CD4-positive, alpha-beta T cell treated with Interleukin-4 for 4 hours (primary cell): Measurements from ENCODE around the gene CXCR1.
"Not testable (repeated sequence)": the region's sequence is repeated elsewhere in the genome, so short reads cannot be mapped to it uniquely, and the experiment has no call there.

Source experiments
- DNase-seq: peaks from one replicate; pipeline ENCODE4 v3.0.0-alpha.2; 2020

Gene CXCR1

GRCh38 chr2:218155953-218156479 lies 10.7 kb downstream of the CXCR1 start:
- no peak for DNase-seq

DNA sequence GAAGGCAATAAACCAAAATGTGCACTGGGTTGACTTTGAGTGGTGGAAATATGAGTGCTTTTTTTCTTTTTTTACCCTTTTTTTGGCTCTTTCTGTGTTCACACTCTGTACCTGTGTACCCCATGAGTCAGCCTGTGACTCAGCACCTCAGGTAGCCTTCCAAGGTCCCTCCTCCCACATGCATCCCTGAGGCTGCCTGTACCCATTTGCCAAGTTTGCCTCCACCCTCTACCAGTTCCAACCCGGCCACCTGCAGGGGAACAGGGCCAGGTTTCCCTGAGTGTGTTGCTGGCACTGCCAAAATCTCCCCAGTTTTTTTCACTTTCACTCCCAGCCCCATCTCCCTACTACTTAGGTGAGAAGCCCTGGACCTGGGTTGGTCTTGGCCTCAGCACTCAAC lies 14.0 kb downstream of the CXCR1 start:
- no peak for DNase-seq

- DNase-seq, result no peak
Observed at GRCh38 chr2:218152172-218152571, 14.6 kb downstream of the CXCR1 start.

GRCh38 chr2:218149848-218150440 lies 16.8 kb downstream of the CXCR1 start:
- no peak for DNase-seq

GRCh38 chr2:218149098-218149497 lies 17.7 kb downstream of the CXCR1 start:
- DNase-seq, result no peak

GRCh38 chr2:218146056-218146455 lies 20.7 kb downstream of the CXCR1 start:
- DNase-seq, result no peak

GRCh38 chr2:218145124-218145523 lies 21.6 kb downstream of the CXCR1 start:
- no peak for DNase-seq

DNA sequence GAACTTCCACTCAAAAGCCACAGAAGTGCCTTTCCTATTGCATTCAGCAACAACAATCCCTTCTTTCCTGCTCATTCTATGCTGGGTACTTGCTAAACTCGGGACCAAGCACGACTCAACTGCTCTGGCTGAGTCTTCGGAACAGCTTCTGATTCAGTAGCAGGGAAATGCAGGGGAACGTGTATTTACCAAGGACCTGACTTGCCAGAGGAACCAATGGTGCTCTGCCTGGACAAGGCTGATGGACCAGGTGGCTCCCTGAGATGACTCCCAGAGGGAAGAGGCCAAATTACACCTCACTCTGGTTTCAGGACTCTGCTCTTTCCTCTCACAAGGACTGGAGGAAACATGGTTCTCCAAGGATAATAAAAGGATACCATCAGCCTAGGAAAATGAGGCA lies 28.7 kb downstream of the CXCR1 start:
- no peak for DNase-seq

GRCh38 chr2:218137514-218137913 lies 29.2 kb downstream of the CXCR1 start:
- DNase-seq, result no peak

GRCh38 chr2:218130822-218131221 lies 35.9 kb downstream of the CXCR1 start:
- no peak for DNase-seq

- peak; percentile 11 for DNase-seq
Observed at GRCh38 chr2:218130377-218130776, 36.4 kb downstream of the CXCR1 start.

DNA sequence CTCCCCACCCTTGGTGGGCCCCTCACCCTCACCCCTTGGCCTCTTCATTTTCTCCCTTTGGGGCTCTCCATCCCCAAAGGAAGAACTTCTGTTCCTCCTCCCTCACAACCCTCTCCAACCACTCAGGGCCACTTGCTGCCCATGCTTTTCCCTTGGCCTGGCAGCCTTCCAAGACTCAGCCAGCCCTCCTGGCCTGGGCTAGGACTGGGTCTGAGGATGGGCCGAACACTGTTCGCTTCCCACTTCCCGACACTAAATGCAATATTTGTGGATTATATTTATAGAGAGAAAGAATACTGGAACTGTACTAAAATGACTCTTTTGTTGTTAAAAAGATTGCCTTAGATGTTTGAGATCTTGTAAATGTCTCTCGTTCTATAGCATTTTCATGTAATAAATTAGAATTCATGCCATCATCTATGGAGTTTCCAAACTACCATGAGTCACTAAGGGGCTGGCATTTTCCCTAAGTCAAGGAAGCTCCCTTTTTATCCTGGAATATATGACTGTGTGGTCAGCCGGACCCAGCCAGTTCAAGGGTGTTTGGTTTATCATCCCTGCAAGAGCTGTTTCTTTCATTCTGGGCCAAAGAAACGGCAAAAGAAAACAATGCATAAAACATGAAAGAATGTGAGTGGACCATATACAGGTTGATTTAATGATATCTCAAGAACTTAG lies 37.2 kb downstream of the CXCR1 start:
- DNase-seq, result no peak

DNA sequence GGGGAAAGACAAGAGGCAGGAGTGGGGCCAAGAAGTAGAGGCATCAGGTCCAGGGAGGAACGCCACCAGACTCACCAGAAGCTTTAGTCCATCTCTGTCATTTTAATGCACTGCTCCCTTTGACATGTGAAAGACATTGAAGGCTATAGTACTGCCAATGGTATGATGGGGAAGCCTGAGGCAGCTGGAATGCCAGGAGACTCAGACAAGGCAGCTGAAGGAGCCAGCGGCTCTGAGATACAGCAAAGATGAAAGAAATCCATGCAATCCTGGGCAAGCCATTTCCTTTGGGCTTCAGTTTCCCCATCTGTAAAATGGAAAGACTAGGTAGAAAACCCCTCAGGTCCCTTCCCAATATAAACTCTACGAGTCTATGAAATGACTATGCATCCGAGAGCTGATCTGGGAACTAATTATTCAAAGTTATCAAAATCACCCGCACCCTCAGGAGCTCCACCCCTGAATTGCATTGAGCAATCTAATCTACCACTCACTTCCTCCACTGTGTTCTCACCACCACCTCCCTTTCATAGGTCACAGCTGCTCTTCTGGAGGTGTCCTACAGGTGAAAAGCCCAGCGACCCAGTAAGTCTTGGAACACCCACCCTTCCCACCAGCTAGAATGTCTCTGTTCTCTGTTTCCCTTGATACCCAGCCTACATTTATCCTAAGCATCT lies 37.8 kb downstream of the CXCR1 start:
- DNase-seq, result no peak

- no peak for DNase-seq
Observed at GRCh38 chr2:218127929-218128455, 38.8 kb downstream of the CXCR1 start.

- peak; percentile 3 for DNase-seq
Observed at GRCh38 chr2:218125626-218126080, 41.1 kb downstream of the CXCR1 start, which contains the start of gene CXCR2. CXCR2 (plus strand) TSS chr2:218126028; CDS start chr2:218134802, 8,774 bp downstream.

- no peak for DNase-seq
Observed at GRCh38 chr2:218125095-218125494, 41.7 kb downstream of the CXCR1 start.

GRCh38 chr2:218123986-218124385 lies 42.8 kb downstream of the CXCR1 start:
- DNase-seq, result no peak

DNA sequence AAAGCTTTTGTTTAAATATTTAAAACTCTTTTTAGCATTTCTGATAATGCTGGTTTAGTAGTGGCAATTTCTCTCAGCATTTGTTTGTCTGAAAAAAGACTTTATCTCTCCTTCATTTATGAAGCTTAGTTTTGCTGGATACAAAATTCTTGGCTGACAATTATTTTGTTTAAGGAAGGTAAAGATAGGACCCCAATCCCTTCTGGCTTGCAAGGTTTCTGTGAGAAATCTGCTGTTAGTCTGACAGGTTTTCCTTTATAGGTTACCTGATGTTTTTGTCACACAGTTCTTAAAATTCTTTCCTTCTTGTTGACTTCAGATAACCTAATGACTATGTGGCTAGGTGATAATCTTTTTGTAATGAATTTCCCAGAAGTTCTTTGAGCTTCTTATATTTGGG lies 44.5 kb downstream of the CXCR1 start:
- DNase-seq, result not testable (repeated sequence)

DNA sequence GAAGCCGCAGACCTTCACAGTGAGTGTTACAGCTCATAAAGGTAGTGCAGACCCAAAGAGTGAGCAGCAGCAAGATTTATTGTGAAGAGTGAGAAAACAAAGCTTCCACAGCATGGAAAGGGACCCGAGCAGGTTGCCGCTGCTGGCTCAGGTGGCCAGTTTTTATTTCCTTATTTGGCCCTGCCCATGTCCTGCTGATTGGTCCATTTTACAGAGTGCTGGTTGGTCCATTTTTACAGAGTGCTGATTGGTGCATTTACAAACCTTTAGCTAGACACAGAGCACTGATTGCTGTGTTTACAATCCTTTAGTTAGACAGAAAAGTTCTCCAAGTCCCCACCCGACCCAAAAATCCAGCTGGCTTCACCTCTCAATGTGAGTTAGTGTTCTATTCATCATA lies 45.0 kb downstream of the CXCR1 start:
- DNase-seq, result not testable (repeated sequence)
